H9 (cell line): Measurements from ENCODE around the gene WDR33. TPM values are rescaled to one million over a fixed set of nuclear protein-coding genes. Genes with fewer than 3 reads are reported as not detected.

Experiments
- DNase-seq: peaks from one replicate; pipeline ENCODE4 v3.0.0-alpha.2; 2017
- H2AFZ ChIP-seq: one replicate; pipeline ENCODE4 v1.6.1; 2013; ENCODE audit warnings: mild to moderate bottlenecking, low read length, control low read depth, moderate library complexity
- H2AK5ac ChIP-seq: 2 replicates; pipeline ENCODE4 v1.6.1; 2013; ENCODE audit warnings: low read length, control low read depth, mixed read lengths; ENCODE audit not compliant: insufficient read length
- H2BK120ac ChIP-seq: one replicate; pipeline ENCODE4 v1.6.1; 2013; ENCODE audit warnings: low read depth, mild to moderate bottlenecking, low read length, control low read depth, inconsistent platforms; ENCODE audit not compliant: poor library complexity, severe bottlenecking
- H2BK12ac ChIP-seq: 2 replicates; pipeline ENCODE4 v1.6.1; 2013; ENCODE audit warnings: low read length, control low read depth, mixed read lengths, low read depth; ENCODE audit not compliant: insufficient read length
- H2BK15ac ChIP-seq: 2 replicates; pipeline ENCODE4 v1.6.1; 2013; ENCODE audit warnings: low read depth, low read length, control low read depth
- H2BK20ac ChIP-seq: one replicate; pipeline ENCODE4 v1.6.1; 2013; ENCODE audit warnings: low read depth, mild to moderate bottlenecking, low read length, control low read depth, inconsistent platforms; ENCODE audit not compliant: poor library complexity, severe bottlenecking
- H2BK5ac ChIP-seq: 2 replicates; pipeline ENCODE4 v1.6.1; 2013; ENCODE audit warnings: low read length, control low read depth, mixed read lengths; ENCODE audit not compliant: insufficient read length
- H3K14ac ChIP-seq: 2 replicates; pipeline ENCODE4 v1.6.1; 2013; ENCODE audit warnings: low read length, control low read depth; ENCODE audit not compliant: insufficient read depth
- H3K18ac ChIP-seq: 2 replicates; pipeline ENCODE4 v1.6.1; 2013; ENCODE audit warnings: low read depth, mild to moderate bottlenecking, mixed read lengths, low read length, control low read depth; ENCODE audit not compliant: insufficient read length
- H3K23ac ChIP-seq: 2 replicates; pipeline ENCODE4 v1.6.1; 2013; ENCODE audit warnings: low read length, control low read depth, mixed read lengths, low read depth; ENCODE audit not compliant: insufficient read length
- H3K23me2 ChIP-seq: 2 replicates; pipeline ENCODE4 v1.6.1; 2013; ENCODE audit warnings: low read depth, mild to moderate bottlenecking, mixed read lengths, low read length, control low read depth; ENCODE audit not compliant: insufficient read length, poor library complexity, severe bottlenecking
- H3K27ac ChIP-seq: 2 replicates; pipeline ENCODE4 v1.5.1; 2013; ENCODE audit warnings: low read length, control low read depth, mixed read lengths, low read depth; ENCODE audit not compliant: insufficient read length
- H3K27me3 ChIP-seq: 2 replicates; pipeline ENCODE4 v1.6.1; 2013; ENCODE audit warnings: low read length, control low read depth, inconsistent platforms; ENCODE audit not compliant: insufficient read depth
- H3K4ac ChIP-seq: 2 replicates; pipeline ENCODE4 v1.6.1; 2013; ENCODE audit warnings: low read depth, mild to moderate bottlenecking, control low read depth, inconsistent platforms, low read length, moderate library complexity
- H3K4me1 ChIP-seq: 2 replicates; pipeline ENCODE4 v1.6.1; 2013; ENCODE audit warnings: low read length, control low read depth, inconsistent platforms; ENCODE audit not compliant: insufficient read depth
- H3K4me2 ChIP-seq: 2 replicates; pipeline ENCODE4 v1.6.1; 2013; ENCODE audit warnings: low read length, control low read depth, mixed read lengths; ENCODE audit not compliant: insufficient read length, insufficient read depth
- H3K56ac ChIP-seq: 2 replicates; pipeline ENCODE4 v1.6.1; 2013; ENCODE audit warnings: low read depth, mild to moderate bottlenecking, mixed read lengths, low read length, control low read depth; ENCODE audit not compliant: insufficient read length
- H3K79me1 ChIP-seq: 2 replicates; pipeline ENCODE4 v1.6.1; 2013; ENCODE audit warnings: low read depth, mild to moderate bottlenecking, moderate library complexity, low read length, control low read depth, inconsistent platforms; ENCODE audit not compliant: insufficient read depth, poor library complexity, severe bottlenecking
- H3K79me2 ChIP-seq: 2 replicates; pipeline ENCODE4 v1.6.1; 2013; ENCODE audit warnings: low read length, control low read depth, inconsistent platforms; ENCODE audit not compliant: insufficient read depth
- H3K9ac ChIP-seq: 2 replicates; pipeline ENCODE4 v1.6.1; 2013; ENCODE audit warnings: low read length, control low read depth, mixed read lengths; ENCODE audit not compliant: insufficient read length; ENCODE audit errors: extremely low read depth
- H3K9me3 ChIP-seq: one replicate; pipeline ENCODE4 v1.6.1; 2013; ENCODE audit warnings: low read depth, low read length, inconsistent platforms; ENCODE audit not compliant: control insufficient read depth
- H3T11ph ChIP-seq: one replicate; pipeline ENCODE4 v1.6.1; 2013; ENCODE audit warnings: mild to moderate bottlenecking, low read length, control low read depth, inconsistent platforms
- H4K20me1 ChIP-seq: one replicate; pipeline ENCODE4 v1.6.1; 2013; ENCODE audit not compliant: control insufficient read depth, insufficient read length, insufficient read depth
- H4K5ac ChIP-seq: 2 replicates; pipeline ENCODE4 v1.6.1; 2013; ENCODE audit warnings: low read depth, mild to moderate bottlenecking, mixed read lengths, low read length, control low read depth; ENCODE audit not compliant: insufficient read length
- H4K8ac ChIP-seq: replicated peaks from 2 replicates; pipeline ENCODE4 v1.6.1; 2013; ENCODE audit warnings: low read length, control low read depth, mixed read lengths, low read depth; ENCODE audit not compliant: insufficient read length
- H4K91ac ChIP-seq: 2 replicates; pipeline ENCODE4 v1.6.1; 2013; ENCODE audit warnings: low read depth, mild to moderate bottlenecking, moderate library complexity, mixed read lengths, low read length, control low read depth; ENCODE audit not compliant: insufficient read length
- H3K27ac Mint-ChIP-seq, 3 experiments: 2 replicates in 2 of 3; 3 replicates in 1 of 3; pipeline ENCODE4 v1.8.0; 2020 to 2021; ENCODE audit warnings: mixed read lengths in 3 of 3, mild to moderate bottlenecking in 1 of 3, moderate library complexity in 1 of 3
- H3K27me3 Mint-ChIP-seq: 2 replicates; pipeline ENCODE4 v1.8.0; 2021; ENCODE audit warnings: low read depth, mild to moderate bottlenecking, moderate library complexity, mixed read lengths
- H3K36me3 Mint-ChIP-seq, 3 experiments: 2 replicates in 2 of 3; 3 replicates in 1 of 3; pipeline ENCODE4 v1.8.0; 2020 to 2021; ENCODE audit warnings: low read depth in 3 of 3, mixed read lengths in 3 of 3; ENCODE audit not compliant: insufficient read depth in 1 of 3
- H3K4me1 Mint-ChIP-seq, 2 experiments: 2 replicates each; pipeline ENCODE4 v1.8.0; 2020; ENCODE audit warnings: mixed read lengths in 2 of 2
- H3K4me3 Mint-ChIP-seq, 2 experiments: 2 replicates in 1 of 2; 3 replicates in 1 of 2; pipeline ENCODE4 v1.8.0; 2020 to 2021; ENCODE audit warnings: mild to moderate bottlenecking in 2 of 2, mixed read lengths in 2 of 2, moderate library complexity in 1 of 2
- H3K9me3 Mint-ChIP-seq, 2 experiments: 2 replicates in 1 of 2; 3 replicates in 1 of 2; pipeline ENCODE4 v1.8.0; 2020; ENCODE audit warnings: mild to moderate bottlenecking in 2 of 2, mixed read lengths in 2 of 2, moderate library complexity in 1 of 2
- WGBS: extraction: QIAGEN DNeasy Blood & Tissue Kit; methylation state at CpG from one replicate; pipeline ENCODE4 v1.1.7; 2013; ENCODE audit warnings: missing lambda C conversion rate, low lambda C conversion rate, mixed read lengths; ENCODE audit not compliant: insufficient read length; ENCODE audit errors: extremely low coverage; 5-methylcytosine and 5-hydroxymethylcytosine counted together
- total RNA-seq: library from RNA; stranded (reverse); gene quantifications from 2 replicates; pipeline ENCODE4 v1.2.1, GENCODE V29; 2021
- TF ChIP-seq, protein P1 (sequence below): fragments of 200-600 bp; sonication (generic); conservative IDR thresholded peaks from 3 replicates; pipeline ENCODE4 v1.8.0; 2021; ENCODE audit warnings: antibody characterized with exemption, mild to moderate bottlenecking

Gene WDR33
- total RNA-seq, 1 experiment from 2014 or later: 86.0 TPM

DNA sequence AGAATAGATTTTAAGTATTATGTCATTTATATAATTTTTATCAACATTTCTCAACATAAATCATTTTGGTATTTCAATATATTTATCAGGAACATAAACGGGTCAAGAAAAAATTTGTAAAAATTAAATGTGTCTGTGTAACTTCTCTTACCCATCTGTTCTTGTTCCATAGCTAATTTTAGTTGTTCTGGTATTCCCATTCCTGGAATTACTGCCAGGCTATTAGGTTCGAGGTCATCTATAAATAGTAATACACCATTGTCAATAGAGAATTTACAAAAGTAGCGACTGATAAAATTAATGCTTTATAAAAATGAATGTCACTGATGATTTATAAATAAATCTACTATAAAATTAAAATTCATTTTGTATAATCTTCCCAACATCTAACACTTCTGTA is 88.2 kb downstream of the WDR33 start:
- no peaks in the 10 kb centered on the region for H3K4me1 ChIP-seq
- no peak overlapping the region for H4K8ac ChIP-seq
- no peak overlapping the region for H2BK5ac ChIP-seq
- no peak for DNase-seq
- H3K4me2 ChIP-seq: no peak overlapping the region
- no peak overlapping the region for H3K56ac ChIP-seq
- H4K5ac ChIP-seq: no peak overlapping the region
- no peak overlapping the region for H3K18ac ChIP-seq
- H3K79me1 ChIP-seq: no peaks in the 10 kb centered on the region
- H3K27me3 ChIP-seq: no peaks in the 10 kb centered on the region
- no peak overlapping the region for H4K91ac ChIP-seq
- 0 out of 2 replicates have a peak, but pooled peaks cover 2% of the 10 kb centered on the region for H3K79me2 ChIP-seq
- TF ChIP-seq, protein P1, sequence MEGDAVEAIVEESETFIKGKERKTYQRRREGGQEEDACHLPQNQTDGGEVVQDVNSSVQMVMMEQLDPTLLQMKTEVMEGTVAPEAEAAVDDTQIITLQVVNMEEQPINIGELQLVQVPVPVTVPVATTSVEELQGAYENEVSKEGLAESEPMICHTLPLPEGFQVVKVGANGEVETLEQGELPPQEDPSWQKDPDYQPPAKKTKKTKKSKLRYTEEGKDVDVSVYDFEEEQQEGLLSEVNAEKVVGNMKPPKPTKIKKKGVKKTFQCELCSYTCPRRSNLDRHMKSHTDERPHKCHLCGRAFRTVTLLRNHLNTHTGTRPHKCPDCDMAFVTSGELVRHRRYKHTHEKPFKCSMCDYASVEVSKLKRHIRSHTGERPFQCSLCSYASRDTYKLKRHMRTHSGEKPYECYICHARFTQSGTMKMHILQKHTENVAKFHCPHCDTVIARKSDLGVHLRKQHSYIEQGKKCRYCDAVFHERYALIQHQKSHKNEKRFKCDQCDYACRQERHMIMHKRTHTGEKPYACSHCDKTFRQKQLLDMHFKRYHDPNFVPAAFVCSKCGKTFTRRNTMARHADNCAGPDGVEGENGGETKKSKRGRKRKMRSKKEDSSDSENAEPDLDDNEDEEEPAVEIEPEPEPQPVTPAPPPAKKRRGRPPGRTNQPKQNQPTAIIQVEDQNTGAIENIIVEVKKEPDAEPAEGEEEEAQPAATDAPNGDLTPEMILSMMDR: no peak
- no CpG with 5 or more reads among the region's 3 CpGs for WGBS
- no peaks in the 10 kb centered on the region for H3K27me3 Mint-ChIP-seq
- H3T11ph ChIP-seq: no peak overlapping the region
- H3K23me2 ChIP-seq: no peaks in the 10 kb centered on the region
- H3K4ac ChIP-seq: no peak overlapping the region
- no peak overlapping the region for H3K27ac ChIP-seq
- H3K36me3 Mint-ChIP-seq: peaks cover 38 to 74% (median 56%) of the 10 kb centered on the region in 3 experiments
- no peak overlapping the region for H2BK120ac ChIP-seq
- no peak overlapping the region for H3K27ac Mint-ChIP-seq
- H3K9me3 ChIP-seq: no peaks in the 10 kb centered on the region
- no peak overlapping the region for H2AK5ac ChIP-seq
- no peak overlapping the region for H2BK20ac ChIP-seq
- no peaks in the 10 kb centered on the region for H3K9me3 Mint-ChIP-seq
- no peak overlapping the region for H2BK12ac ChIP-seq
- H3K9ac ChIP-seq: no peak overlapping the region
- H3K4me3 Mint-ChIP-seq: no peak overlapping the region
- no peaks in the 10 kb centered on the region for H4K20me1 ChIP-seq
- H3K4me1 Mint-ChIP-seq: 0 out of 4 replicates have a peak, but pooled peaks cover 0 to 4% of the 10 kb centered on the region in 2 experiments
- no peak overlapping the region for H2BK15ac ChIP-seq
- no peak overlapping the region for H3K14ac ChIP-seq
- no peak overlapping the region for H2AFZ ChIP-seq
- H3K23ac ChIP-seq: no peak overlapping the region
